ENCODE measurements around the gene ACAP3.

Gene ACAP3

DNA sequence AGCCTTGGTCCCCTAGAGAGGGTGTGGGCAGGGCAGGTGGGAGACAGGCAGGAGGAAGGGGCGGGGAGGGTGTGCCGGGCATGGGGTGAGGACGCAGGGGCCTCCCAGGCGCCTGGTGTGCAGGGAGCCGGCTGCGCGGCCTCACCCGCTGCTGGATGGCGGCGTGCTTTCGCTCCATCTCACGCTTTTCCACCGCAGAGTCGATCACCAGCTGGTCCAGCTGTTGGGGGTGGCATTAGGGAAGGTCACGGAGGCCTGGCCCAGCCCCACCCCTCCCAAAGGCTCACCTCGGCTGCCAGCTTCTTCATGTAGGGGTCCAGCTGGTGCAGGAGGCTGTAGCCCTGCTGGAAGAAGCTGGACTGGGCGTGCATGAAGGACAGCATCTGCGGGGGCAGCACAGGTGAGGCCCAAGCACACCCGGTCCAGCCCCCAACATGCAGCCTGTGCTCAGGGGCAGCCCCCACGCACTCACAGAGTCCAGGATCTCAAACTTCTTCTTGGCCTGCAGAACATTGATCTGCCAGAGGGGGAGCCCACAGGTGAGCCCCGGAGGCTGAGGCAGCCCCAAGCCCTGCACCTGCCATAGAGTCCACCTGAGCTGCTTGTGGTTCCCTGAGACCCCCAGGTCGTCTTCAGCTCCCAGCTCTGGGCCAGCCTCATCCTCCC is 7.9 kb downstream of the ACAP3 start:
- DNase-seq (ENCODE audit: low spot score) = no peak

DNA sequence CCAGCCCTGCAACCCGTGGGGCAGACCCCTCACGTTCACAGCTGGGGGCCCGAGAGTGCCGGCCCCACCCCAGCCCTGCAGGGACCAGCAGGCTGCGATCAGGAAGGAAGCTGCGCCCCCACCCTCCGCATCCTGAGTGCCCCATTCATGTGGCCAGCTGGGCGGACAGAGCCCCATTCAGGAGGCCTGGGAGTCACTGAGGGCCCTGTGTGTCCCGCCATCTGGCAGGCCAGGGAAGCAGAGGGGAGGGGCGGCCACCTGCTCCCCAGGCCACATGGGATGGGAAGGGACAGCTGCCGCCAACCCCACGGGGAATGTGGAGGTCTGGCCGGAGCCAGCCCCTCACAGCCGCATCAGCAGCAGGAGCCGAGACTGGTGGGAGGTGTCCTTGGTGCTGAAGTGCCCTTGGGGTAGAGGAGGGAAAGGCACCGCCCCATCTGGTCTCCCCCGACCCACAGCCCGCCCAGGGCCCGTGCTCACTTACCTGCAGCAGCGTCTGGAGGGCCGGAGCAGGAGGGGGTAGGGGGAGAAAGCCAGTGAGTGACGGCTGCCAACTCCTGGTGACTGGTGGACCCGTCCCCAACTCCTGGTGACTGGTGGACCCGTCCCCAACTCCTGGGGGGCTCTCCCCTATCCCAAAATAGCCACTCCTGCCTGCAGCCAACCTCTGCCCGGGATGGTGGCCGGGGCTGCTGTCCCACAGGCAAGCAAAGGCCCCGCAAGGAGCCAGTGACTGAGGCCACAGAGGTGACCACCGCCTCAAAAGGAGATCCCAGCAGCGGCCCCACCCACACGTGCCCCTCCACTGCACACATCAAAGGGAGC is 8.7 kb downstream of the ACAP3 start:
- DNase-seq (ENCODE audit: low spot score) = no peak

DNA sequence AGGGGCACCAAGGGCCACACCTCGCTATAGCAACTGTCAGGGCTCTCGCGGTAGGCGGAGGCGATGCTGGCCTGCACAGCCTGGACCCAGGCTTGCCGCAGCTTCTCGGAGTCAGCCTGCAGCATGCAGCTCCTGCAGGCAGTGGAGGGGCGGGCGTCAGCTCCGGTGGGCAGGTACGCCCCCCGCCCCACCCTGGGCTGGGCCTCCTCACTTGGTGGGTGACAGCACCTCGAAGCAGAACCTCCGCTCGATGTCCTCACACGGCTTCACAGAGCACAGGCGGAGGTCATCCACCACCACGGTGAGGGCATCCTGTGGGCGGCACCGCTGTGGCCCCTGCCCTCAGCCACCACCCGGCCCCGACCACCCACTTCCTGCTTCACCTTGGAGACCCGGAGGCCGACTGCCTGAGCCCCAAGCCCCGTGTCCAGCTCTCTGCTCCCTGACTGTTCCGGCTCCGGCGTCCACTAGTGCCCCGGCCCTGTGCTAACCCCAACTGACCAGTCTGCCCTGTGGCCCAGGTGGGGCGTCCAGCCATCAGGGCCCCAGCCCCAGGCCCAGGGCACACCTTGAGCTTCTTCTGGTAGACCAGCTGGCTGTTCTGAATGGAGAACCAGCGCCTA is 9.8 kb downstream of the ACAP3 start:
- DNase-seq (ENCODE audit: low spot score) = no peak

DNA sequence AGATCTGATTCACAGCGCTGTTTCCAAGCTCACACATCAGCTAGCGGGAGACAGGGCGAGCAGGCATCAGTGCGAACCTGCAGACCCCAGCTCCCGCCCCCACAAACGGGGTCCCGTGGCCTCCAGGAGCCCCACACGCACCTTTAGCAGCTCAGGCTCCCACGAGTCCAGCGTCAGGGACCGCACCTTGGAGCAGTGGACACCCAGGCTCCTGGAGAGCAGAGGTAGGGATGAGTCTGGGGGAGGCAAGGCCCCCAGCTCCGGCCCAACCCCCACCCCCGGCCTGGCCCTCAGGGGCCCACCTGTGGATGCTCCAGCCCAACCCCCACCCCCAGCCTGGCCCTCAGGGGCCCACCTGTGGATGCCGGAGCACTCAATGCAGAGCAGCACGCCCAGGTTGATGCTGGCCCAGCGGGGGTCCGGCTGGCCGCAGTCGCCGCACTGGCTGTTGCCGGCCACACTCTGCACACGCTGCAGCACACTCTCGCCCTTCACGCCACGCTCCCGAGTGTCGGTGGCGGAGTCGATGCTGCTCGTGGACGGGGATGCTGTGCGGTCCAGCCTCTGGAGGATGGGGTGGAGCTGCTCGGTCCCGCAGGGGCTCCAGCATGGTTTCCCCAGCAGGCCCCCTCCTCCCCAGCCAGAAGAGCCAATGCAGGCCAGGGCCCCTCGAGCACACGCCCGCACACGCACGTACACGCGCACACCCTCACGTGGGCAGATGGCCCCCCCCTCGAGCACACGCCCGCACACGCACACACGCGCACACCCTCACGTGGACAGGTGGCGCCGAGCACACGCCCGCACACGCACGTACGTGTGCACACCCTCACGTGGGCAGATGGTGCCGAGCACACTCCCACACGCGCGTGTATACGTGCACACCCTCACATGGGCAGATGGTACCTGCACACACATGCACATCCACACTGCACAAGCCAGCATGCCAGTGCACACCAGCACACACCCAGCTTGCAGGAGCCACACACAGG is 11.4 kb downstream of the ACAP3 start:
- no peak for DNase-seq (ENCODE audit: low spot score)

DNA sequence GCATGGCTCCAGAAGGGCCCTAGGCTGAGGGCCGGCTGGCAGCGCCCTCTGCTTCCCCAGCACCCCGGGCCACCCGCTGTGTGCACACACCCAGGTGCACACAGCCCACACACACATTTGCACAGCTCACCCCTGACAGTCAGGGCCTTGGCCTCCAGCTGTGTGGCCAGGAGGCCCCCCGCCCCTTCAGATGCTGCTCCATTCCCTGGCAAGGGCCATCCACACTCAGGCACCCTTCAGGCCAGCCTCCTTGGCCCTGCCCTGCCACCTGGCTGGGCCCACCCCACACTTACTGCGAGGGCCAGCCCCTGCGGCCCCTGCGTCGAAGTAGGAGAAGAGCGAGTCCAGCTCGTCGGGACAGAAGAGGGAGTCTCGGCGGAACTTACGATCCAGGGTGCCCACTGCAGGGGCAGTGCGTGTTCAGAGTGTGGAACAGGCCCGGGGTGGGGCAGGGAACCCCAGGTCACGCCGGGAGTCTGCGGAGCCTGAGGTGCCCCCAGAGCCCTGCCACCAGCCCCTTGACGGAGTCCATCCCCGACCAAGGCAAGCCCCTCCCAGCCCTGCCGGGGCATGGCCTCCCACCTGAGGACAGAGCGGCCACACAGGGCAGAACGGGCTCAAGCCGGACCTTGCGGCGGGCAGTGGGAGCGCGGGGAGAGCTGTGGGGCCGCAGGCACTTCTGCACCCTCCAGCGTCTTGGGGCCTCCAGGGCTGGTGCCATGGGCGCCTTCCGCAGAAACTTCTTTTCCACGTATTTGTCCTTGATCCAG is 12.4 kb downstream of the ACAP3 start:
- DNase-seq (ENCODE audit: low spot score) = no peak

DNA sequence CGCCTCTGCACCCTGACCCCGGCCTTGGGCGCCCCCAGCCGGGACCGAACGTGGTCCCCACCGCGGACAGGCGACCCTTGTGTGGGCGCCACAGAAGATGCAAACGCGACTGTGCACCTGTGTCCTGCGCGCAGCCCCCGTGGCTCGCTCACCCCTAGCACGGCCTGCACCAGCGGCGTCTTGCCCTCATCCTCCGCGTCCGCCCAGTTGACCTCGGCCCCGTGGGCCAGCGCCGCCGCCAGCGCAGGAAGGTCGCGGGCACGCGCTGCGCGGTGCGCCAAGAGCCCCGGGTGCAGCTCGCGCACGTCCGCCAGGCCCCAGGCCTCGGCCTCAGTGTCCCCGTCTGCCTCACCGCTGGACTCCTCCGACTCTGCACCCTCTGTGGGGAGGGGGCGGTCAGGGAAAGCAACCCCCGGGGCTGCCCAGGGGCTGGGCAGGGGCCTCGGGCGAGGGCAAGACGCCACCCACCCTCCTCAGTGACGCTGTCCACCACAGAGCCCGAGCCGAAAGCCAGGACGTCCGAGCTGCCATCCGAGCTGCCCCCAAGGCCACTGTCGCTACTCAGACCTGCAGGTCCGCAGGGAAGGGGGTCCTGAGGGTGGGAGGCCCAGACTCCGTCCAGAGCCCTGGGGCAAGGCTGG is 13.4 kb downstream of the ACAP3 start:
- no peak for DNase-seq (ENCODE audit: low spot score)

DNA sequence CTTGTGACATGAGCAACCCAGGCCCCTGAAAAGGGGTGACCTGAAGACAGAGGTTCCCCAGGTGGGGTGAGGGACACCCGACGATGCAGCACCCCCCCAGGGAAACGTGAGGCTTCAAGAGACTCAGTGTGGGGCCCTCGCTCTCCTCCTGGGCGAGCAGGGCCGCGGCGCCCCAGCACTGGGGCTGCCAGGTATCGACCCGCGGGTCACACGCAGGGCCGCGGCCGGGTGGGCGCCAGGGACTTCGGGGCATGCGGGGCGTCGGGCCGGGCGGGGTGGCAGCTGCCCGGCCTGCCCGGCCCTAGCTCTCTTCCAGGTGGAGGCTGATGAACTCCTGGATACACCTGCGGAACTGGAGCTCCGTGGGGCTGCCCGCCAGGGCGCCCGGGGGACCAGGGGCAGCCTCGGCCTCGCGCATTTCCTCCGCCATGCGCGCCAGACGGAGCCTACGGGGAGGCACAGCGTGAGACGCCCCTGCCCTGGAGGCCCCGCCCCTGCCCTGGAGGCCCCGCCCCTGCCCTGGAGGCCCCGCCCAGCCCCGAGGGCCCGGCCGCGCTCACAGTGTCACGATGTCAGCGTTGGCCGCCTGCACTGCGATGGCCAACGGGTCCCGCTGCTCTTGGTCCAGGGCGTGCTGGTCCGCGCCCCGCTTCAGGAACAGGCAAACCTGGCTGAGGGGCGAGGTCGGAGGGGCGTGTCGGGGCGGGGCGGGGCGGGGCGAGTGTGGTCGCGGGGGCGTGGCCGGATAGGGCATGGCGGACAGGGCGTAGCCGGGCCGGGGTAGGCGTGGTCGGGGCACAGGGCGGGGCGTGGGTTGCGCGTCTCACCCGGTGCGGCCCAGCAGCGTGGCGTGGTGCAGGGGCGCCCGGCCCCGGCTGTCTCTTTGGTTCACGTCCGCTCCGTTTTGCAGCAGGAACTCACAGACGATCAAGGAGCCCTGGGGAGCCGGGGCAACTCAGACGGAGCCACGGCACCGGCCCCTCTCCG is 14.2 kb downstream of the ACAP3 start:
- DNase-seq (ENCODE audit: low spot score) = no peak

DNA sequence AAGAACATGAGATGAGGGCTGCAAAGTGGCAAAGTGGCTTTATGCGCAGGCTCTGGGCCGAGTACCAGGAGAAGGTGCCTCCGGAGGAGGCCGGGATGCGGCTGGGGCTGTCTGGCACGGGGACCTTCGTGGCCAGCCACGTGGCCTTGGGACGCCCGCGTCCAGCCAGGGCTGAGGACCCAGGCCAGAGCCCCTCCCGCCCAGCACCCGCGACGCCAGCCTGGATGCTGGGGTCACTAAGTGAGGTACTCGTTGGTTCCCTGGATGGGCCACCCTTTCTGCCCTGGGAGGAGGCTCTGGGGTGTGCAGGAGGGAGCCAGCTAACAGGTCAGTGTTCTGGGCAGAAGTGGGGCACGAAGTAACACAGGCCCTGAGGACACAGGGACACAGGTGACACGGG is 14.9 kb downstream of the ACAP3 start:
- no peak for DNase-seq (ENCODE audit: low spot score)

DNA sequence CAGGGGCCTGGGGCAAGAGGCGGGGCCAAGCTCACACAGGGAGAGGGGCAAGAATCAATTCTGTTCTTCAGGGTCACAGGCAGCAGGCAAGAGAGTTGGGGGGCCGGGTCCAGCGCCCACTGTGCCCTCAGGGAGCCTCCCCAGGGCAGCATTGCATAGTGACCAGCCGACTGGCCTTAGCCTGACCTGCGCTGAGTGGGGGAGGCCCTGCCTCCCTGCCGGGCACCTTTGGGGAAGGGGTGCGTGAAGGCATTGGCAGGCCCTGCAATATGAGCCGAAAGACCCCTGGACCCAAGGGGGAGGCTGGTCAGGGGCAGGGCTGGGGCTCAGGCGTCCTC is 15.3 kb downstream of the ACAP3 start:
- DNase-seq (ENCODE audit: low spot score) = no peak

DNA sequence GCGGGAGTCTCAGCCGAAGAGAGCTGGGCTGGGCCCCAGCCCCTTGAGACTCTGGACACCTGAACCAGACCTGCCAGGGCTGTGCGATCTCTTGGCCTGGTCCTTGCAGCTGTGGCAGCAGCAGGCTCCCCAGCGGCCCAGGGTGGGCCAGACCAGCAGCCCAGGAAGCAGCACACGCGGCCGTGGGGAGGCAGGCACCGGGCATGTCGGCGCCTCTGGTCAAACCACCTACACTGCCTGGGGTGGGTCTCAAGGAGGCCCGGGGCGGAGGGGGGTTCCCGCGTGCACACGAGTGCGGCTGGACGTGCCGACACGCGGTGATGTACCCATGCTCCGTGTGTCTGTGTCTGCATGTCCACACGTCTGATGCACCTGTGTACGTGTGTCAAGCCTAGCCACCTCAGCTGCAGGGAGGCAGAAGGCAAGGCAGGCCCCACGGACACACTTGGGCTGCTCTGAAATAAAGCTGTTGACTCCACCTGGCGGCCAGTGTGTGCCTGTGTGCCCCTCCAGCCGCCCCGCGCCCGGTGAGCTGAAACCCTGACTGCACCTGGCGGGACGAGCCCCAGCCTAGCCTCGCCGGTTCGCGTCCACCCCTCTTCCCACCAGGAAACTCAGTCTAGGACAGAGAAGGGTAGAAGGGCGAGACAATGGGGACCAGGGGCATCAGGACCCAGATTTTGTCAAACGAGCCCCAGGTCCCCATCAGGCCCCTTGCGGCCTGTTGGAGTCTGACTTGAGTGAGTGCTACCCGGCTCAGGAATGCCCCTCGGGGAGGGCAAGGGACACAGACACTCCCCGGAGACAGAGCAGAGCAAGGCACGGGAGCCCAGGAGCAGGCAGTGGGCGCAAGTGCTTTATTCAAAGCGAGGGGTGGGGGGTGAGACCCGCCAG is 15.9 kb downstream of the ACAP3 start:
- DNase-seq (ENCODE audit: low spot score) = no peak

DNA sequence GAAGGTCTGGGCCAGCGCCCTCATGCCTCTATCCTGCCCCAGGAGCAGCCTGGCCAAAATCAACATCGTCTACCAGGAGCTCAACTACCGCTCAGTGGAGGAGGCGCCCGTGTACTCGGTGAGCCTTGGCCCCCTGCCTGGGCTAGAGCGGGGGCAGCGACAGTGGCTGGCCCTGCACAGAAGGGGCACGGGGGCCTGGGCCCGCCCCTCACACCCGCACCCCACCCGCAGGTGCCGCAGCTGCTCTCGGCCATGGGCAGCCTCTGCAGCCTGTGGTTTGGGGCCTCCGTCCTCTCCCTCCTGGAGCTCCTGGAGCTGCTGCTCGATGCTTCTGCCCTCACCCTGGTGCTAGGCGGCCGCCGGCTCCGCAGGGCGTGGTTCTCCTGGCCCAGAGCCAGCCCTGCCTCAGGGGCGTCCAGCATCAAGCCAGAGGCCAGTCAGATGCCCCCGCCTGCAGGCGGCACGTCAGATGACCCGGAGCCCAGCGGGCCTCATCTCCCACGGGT is 16.7 kb downstream of the ACAP3 start:
- DNase-seq (ENCODE audit: low spot score) = no peak

DNA sequence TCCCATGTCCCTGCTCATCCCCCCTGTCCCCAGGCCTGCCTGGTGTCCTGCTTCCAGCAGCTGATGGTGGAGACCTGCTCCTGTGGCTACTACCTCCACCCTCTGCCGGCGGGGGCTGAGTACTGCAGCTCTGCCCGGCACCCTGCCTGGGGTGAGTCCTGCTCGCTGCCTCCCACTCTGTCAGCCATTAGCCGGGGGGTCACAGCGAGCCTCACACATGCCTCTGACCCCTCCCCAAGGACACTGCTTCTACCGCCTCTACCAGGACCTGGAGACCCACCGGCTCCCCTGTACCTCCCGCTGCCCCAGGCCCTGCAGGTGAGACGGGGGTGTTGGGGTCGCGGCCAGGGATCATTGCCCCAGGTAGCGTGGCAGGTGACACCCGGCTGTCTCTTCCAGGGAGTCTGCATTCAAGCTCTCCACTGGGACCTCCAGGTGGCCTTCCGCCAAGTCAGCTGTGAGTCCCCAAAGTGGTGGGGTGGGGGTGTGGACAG is 17.4 kb downstream of the ACAP3 start:
- no peak for DNase-seq (ENCODE audit: low spot score)

DNA sequence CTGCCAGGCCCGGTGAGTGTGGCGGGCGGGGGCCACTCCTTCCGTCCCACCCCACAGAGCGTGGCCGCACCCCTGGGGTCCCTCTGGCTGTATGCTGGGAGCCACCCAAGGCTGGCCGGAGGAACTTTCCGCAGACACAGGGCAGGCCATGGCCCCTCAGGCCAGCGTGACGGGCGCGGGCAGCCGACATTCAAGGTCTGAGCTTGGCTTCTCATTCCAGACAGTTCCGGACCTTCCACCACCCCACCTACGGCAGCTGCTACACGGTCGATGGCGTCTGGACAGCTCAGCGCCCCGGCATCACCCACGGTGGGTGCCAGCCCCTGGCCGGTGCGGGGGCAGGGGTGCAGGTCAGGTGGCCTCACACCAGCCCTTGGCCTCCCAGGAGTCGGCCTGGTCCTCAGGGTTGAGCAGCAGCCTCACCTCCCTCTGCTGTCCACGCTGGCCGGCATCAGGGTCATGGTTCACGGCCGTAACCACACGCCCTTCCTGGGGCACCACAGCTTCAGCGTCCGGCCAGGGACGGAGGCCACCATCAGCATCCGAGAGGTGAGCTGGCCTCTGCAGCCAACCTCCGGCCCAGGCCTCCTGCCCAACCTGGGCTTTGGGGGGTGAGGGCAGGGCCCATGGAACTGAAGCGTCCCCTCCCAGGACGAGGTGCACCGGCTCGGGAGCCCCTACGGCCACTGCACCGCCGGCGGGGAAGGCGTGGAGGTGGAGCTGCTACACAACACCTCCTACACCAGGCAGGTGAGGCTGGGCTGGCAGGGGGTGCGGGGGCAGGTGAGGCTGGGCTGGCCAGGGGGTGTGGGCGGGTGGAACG is 20.2 kb downstream of the ACAP3 start:
- DNase-seq (ENCODE audit: low spot score) = no peak

DNA sequence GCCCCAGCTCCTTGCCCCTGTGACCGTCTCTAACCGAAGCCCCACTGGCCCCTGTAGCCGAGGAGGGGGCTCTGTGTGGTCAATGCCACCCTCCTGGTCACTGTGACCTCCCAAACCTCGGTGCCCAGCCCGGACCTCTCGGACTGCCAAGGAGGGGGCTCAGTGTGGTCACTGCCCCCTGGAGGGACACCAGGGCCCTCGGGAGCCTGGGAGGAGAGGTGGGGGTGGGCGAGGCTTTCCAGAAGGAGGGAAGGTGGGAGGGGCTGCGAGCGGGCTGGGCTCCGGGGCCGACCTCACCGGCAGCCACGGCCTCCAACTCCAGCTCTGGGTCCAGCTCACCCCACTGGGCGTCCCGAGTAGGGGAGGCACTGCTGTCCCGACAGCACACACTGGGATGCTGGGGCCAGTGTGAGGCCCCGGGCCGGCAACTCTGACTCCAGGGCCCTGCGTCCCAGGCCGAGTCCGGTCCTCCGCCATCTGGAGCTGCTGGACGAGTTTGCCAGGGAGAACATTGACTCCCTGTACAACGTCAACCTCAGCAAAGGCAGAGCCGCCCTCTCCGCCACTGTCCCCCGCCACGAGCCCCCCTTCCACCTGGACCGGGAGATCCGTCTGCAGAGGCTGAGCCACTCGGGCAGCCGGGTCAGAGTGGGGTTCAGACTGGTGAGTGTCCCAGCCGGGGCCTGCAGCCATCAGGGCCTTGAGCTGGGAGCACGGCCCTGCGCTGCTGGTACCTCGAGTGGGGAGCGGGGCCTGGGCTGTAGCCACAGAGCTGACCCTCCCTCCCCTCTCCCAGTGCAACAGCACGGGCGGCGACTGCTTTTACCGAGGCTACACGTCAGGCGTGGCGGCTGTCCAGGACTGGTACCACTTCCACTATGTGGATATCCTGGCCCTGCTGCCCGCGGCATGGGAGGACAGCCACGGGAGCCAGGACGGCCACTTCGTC is 21.1 kb downstream of the ACAP3 start:
- DNase-seq (ENCODE audit: low spot score) = no peak

DNA sequence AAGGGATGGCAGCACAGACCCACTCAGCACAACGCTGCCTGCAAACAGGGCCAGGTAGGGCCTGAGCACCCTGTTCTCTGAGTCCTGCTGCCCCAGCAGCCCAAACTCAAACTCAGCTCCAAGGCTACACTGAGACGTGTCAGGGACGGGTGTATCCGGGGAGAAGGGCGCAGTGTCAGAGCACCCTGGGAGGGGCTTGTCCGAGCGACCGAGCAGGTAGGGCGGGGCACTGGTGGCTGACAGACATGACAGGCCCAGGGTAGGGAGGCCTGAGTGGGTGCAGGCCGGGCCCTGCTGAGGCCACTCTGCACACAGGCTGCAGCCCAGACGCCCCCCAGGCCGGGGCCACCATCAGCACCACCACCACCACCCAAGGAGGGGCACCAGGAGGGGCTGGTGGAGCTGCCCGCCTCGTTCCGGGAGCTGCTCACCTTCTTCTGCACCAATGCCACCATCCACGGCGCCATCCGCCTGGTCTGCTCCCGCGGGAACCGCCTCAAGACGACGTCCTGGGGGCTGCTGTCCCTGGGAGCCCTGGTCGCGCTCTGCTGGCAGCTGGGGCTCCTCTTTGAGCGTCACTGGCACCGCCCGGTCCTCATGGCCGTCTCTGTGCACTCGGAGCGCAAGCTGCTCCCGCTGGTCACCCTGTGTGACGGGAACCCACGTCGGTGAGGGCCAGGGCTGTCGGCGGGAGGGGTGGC is 22.0 kb downstream of the ACAP3 start:
- no peak for DNase-seq (ENCODE audit: low spot score)

Data from activated CD4-positive, alpha-beta T cell treated with anti-CD3 and anti-CD28 coated beads, Interleukin-2, Interleukin-4, amounts not matched to agents 100 ng/mL and 50 ng/mL, durations not matched to agents 16 hours and 8 hours (primary cell).